ENCODE data around the gene NDUFB10.

DNA sequence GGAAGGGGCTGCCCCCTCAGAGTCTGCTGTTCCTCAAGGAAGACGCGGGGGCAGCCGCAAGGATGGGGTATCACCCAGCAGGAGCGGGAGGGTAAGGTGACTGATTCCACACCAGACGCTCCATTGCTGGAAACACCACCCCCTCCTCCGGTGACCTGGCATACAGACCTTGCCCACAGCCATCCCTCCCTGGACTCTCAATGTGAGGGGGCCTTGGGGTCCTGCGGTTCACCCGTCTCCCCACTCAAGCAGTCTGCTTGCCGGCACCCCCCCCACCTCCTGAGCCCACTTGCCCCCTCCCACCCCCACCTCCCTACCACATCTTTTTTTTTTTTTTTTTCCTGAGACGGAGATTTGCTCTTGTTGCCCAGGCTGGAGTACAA, 29.0 kb upstream of the NDUFB10 start:
- TF ChIP-seq POLR2AphosphoS5 (IDR thresholded peaks at IDR 0.05; ENCODE audit: low read length) (no peak), SREBF2 (IDR thresholded peaks at IDR 0.05; ENCODE audit: low read length) (no peak), ESRRA (IDR thresholded peaks at IDR 0.05; ENCODE audit: low read length) (no peak), GABPA (IDR thresholded peaks at IDR 0.05; ENCODE audit: low read depth) (no peak), TCF7 (IDR thresholded peaks at IDR 0.05; ENCODE audit: borderline replicate concordance) (no peak), HDGF (IDR thresholded peaks at IDR 0.05) (no peak), EP300 (IDR thresholded peaks at IDR 0.05; ENCODE audit: borderline replicate concordance in 1 of 2, control insufficient read depth in 1 of 2, low read depth in 2 of 2, low read length in 2 of 2) (no peak), RBBP5 (conservative IDR thresholded peaks at IDR 0.05) (no peak), PAX5 (IDR thresholded peaks at IDR 0.05; ENCODE audit: borderline replicate concordance, low read depth, low read length) (no peak), EZH2 (IDR thresholded peaks at IDR 0.05; ENCODE audit: borderline replicate concordance, control insufficient read depth, low read depth, low read length) (no peak)
- TF ChIP-seq, protein P1, sequence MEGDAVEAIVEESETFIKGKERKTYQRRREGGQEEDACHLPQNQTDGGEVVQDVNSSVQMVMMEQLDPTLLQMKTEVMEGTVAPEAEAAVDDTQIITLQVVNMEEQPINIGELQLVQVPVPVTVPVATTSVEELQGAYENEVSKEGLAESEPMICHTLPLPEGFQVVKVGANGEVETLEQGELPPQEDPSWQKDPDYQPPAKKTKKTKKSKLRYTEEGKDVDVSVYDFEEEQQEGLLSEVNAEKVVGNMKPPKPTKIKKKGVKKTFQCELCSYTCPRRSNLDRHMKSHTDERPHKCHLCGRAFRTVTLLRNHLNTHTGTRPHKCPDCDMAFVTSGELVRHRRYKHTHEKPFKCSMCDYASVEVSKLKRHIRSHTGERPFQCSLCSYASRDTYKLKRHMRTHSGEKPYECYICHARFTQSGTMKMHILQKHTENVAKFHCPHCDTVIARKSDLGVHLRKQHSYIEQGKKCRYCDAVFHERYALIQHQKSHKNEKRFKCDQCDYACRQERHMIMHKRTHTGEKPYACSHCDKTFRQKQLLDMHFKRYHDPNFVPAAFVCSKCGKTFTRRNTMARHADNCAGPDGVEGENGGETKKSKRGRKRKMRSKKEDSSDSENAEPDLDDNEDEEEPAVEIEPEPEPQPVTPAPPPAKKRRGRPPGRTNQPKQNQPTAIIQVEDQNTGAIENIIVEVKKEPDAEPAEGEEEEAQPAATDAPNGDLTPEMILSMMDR (IDR thresholded peaks at IDR 0.05 in 2 of 3, conservative IDR thresholded peaks at IDR 0.05 in 1 of 3; ENCODE audit: control insufficient read depth in 2 of 3, extremely low read depth in 1 of 3, insufficient read depth in 1 of 3, low read depth in 3 of 3, low read length in 3 of 3), result no peak
- TF ChIP-seq, protein P2, sequence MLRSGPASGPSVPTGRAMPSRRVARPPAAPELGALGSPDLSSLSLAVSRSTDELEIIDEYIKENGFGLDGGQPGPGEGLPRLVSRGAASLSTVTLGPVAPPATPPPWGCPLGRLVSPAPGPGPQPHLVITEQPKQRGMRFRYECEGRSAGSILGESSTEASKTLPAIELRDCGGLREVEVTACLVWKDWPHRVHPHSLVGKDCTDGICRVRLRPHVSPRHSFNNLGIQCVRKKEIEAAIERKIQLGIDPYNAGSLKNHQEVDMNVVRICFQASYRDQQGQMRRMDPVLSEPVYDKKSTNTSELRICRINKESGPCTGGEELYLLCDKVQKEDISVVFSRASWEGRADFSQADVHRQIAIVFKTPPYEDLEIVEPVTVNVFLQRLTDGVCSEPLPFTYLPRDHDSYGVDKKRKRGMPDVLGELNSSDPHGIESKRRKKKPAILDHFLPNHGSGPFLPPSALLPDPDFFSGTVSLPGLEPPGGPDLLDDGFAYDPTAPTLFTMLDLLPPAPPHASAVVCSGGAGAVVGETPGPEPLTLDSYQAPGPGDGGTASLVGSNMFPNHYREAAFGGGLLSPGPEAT (IDR thresholded peaks at IDR 0.05; ENCODE audit: low read depth), result no peak

Measured in GM12878 (cell line).